HG02571 (cell line): ENCODE data around the gene UBXN11.
"Not testable (repeated sequence)": the region's sequence is repeated elsewhere in the genome, so short reads cannot be mapped to it uniquely, and the experiment has no call there.

Experiments used
- ATAC-seq: cut with Tn5 transposase; IDR thresholded peaks from one replicate; pipeline ENCODE4 v1.9.1; 2021; ENCODE audit warnings: mild to moderate bottlenecking, moderate library complexity; ENCODE audit not compliant: unreplicated experiment

The UBXN11 gene

GRCh38 chr1:26307363-26307781, 936 bp upstream of the UBXN11 start:
- no peak for ATAC-seq

- no peak for ATAC-seq
Observed at GRCh38 chr1:26305667-26306289, 658 bp downstream of the UBXN11 start.

- no peak for ATAC-seq
Observed at GRCh38 chr1:26302733-26303405, 3.6 kb downstream of the UBXN11 start.

- no peak for ATAC-seq
Observed at GRCh38 chr1:26300578-26301275, 5.7 kb downstream of the UBXN11 start.

- ATAC-seq, result no peak
Observed at GRCh38 chr1:26297791-26298124, 8.7 kb downstream of the UBXN11 start.

GRCh38 chr1:26297057-26297790, 9.2 kb downstream of the UBXN11 start:
- no peak for ATAC-seq

GRCh38 chr1:26296340-26297056, 9.9 kb downstream of the UBXN11 start:
- ATAC-seq, result no peak

GRCh38 chr1:26295194-26296138, 11.0 kb downstream of the UBXN11 start:
- ATAC-seq, result no peak

GRCh38 chr1:26293911-26294463, 12.4 kb downstream of the UBXN11 start:
- no peak for ATAC-seq

- ATAC-seq, result not testable (repeated sequence)
Observed at GRCh38 chr1:26292735-26293134, 13.7 kb downstream of the UBXN11 start.

GRCh38 chr1:26291939-26292338, 14.5 kb downstream of the UBXN11 start:
- no peak for ATAC-seq

- ATAC-seq, result no peak
Observed at GRCh38 chr1:26291433-26291832, 15.0 kb downstream of the UBXN11 start.

GRCh38 chr1:26290882-26291261, 15.6 kb downstream of the UBXN11 start:
- no peak for ATAC-seq

GRCh38 chr1:26290122-26290881, 16.1 kb downstream of the UBXN11 start:
- no peak for ATAC-seq

- ATAC-seq, result peak; percentile 33
Observed at GRCh38 chr1:26289158-26290059, 17.0 kb downstream of the UBXN11 start.

- no peak for ATAC-seq
Observed at GRCh38 chr1:26288311-26288941, 18.0 kb downstream of the UBXN11 start.

- ATAC-seq, result no peak
Observed at GRCh38 chr1:26287811-26288210, 18.6 kb downstream of the UBXN11 start.
